NCI-H774 (cell line): Measurements from ENCODE around the gene NTN5.
"Not testable (repeated sequence)": the region's sequence is repeated elsewhere in the genome, so short reads cannot be mapped to it uniquely, and the experiment has no call there.

Source experiments
- DNase-seq: peaks from one replicate; lab custom pipeline; 2025; lab: John Stamatoyannopoulos, UW

Gene NTN5

DNA sequence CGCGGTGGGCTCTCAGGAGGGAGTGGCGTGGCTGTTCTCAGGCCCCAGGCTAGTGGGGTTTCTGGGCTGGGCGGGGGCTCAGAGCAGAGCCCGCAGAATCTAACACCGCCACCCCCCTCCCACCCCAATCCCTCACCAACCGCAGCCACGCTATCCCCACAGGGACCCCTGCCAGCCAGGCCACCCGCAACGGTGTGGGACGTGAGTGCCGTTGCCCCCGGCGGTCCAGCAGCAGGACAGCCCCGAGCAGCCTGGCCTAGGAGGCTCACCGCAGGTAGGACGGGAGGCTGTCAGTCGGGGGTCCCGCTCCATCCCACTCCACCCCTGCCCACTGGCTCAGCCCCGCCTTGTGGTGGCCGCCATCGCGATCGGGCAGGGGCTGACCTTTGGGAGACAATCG is at the start of gene NTN5:
NTN5 (minus strand) TSS at position 24 of the 400 bp plus-strand sequence. CDS start 2,031 bp downstream, outside the sequence.
- no peak for DNase-seq

- DNase-seq = no peak
These were observed 49.4 kb upstream of the NTN5 start for GRCh38 chr19:48722196-48722708.

GRCh38 chr19:48720613-48721296 is 47.9 kb upstream of the NTN5 start:
- DNase-seq = peak; percentile 97

GRCh38 chr19:48720251-48720612 is 47.4 kb upstream of the NTN5 start:
- DNase-seq = no peak

GRCh38 chr19:48719263-48720171 is 46.7 kb upstream of the NTN5 start, which contains the start of gene MAMSTR:
Gene MAMSTR, minus strand, starts transcription at chr19:48719725. Its CDS starts 694 bp downstream, at chr19:48719031.
- DNase-seq = no peak

DNA sequence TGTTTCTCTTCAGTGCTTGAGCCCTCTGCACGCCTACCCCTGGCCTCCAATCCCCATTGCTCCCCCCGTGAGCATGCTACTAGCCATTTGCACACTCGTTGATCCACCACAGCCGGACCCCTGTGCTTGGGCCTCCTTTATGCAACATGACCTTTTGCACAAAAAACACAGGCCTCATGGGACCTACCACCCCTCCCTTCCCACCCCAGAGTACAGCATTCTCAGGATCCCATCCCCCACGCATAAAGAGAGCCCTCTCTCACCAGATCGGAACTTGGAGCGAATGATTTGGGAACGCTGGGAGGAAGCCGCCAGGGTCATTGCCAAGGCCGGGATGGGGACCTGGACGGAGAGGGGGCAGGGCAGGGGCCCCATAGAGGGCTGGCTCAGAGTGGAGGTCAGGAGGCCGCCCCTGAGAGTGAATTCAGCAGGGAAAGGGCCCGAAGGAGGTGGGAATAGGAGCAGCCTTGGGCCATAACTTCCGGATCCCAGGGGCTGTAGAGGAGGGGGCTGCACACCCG is 46.0 kb upstream of the NTN5 start:
- no peak for DNase-seq

DNA sequence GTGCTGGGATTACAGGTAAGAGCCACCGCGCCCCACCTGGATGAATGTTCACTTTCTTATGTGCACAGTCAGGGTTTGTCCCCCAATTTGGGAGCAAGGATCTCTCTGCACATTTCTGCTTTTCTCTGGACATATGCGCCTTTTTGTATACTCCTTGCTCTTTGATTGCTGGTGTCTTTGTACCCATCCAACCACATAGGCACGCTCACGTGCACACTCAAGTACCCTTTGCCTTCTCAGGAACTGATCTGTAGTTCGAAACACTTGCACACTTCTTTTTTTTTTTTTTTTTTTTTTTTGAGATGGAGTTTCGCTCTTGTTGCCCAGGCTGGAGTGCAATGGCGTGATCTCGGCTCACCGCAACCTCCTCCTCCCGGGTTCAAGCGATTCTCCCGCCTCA is 45.3 kb upstream of the NTN5 start:
- not testable (repeated sequence) for DNase-seq

DNA sequence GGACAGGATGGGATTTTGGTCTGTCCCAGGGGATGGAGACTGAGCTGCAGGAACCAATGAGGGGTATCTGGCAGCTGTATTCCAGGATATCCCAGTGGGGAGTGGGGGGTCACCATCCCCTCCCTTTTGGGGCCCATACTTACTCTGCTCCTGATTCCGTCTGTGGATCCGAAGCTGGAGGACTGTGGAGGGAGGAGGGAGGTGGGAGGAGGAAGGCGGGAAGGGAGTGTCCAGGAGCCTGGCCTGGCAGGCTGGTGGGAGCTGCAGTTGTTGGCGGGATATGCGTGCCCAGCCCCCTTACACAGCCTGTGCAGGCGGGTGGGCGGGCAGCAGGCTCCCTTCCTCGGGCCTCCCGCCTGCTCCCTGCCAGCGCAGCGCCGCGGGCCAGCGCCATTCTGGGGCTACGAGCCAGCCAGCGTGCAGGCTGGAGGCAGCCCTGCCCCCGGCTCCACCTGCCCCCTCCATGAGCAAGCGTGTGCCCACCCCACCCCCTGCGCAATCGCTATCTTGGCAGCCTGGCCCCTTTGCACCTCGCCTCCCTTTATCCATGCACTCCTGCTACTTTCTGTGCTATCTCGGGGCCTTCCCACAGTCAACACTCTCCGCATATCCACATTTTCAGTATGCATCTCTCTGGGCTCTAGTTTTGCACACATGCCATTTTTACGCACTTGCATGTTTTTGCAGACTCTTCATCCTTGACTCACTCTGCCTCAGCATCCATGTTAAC is 43.9 kb upstream of the NTN5 start:
- DNase-seq = peak; percentile 11

DNA sequence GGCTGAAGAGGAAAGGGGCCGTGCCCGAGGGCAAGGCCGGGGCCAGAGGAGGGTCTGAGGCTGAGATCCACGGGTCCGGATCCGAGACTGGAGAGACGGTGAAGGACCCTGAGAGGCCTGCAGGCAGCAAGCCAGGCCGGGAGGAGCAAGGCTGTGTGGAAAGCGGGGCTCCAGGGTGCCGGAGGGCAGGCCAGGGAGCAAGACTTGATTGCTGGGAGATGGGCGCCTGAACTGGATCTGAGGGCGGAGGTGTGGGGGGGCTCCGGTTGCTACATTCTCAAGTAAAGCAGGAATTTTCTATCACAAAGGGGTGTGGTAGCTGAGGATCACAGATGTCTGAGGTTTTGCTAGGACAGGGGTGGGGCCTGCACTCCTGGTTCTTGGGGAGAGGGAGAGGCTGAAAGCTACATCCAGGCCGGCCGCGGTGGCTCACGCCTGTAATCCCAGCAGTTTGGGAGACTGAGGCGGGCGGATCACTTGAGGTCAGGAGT is 42.9 kb upstream of the NTN5 start:
- no peak for DNase-seq

- DNase-seq = no peak
These were observed 42.2 kb upstream of the NTN5 start for GRCh38 chr19:48714759-48715675.

GRCh38 chr19:48713864-48714755 is 41.3 kb upstream of the NTN5 start:
- peak; percentile 99 for DNase-seq

DNA sequence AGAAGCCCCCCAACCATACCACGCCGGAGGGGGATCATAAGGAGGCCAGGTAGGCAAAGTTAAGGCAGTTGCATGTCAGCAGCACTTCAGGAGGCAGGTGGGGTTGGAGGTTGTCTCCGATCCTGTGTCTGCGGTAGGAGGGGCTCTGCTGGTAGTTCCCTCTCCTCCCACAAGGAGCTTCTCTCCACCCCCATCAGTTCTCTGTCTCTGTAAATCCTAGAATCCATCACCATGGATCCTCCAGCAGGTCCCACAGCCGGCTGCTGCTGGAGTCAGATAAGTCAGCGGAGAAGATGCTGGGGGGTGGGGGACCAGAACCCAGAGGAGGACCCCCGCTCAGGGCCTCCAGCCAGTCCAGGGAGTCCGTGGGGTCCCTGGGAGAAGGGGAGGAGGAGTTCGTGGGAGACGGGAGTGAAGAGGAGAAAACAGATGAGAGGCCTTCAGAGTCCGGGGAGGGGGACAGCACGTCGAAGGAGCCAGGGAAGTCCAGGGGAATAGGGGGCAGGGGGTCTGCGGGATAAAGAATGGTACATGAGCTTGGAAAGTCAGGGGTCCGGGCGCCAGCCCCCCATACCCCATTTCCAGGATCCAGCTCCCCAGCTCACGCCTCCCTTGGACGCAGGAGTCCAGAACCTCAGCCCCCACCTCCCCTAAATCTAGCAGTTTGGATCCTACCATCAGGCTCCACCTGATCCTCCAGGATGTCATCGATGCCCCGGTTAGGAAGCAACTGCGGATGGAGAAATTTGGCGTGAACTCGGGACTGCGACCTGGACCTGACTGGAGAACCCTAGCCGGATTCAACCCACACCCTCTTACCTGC is 40.4 kb upstream of the NTN5 start:
- DNase-seq = peak; percentile 45

DNA sequence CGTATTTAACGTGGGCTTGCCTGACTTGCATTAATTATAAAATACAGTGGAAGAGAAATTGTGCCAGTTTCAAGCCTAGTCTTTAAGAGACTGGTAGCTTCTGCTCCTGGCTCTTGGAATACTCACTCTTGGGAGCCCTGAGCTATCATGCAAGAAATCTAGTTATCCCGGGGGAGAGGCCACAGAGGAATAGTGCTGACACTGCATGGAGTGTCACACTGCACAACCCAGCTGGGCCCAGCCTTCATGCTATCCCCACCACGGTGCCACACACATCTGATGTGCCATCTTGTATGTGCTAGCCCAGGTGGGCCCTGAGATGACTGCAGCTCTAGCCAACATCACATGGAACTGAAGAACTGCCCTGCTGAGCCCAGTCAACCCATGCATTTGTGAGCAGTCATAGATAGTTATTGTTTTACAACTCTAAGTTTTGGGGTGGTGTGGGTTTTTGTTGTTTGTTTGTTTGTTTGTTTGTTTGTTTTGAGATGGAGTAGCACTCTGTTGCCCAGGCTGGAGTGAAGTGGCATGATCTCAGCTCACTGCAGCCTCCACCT is 38.4 kb upstream of the NTN5 start:
- DNase-seq = no peak

DNA sequence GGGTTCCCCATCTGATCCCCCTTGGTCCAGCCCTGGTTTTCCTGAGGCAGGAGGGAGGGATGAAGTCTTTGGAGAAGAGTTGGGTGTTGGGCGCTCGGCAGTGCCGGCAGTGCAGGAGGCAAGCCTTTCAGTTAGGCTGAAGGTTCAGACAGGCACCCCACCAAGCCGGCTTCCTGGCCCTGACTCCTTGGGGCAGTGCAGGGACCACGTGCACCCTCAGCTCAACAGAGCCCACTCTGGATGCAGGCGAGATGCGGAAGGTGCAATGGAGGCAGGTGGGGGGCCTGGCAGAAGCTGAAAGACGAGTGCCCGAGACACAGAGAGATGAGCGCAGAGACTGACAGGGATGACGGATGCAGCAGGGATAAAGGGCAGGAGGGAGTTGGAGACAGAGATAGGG is 35.7 kb upstream of the NTN5 start:
- DNase-seq = no peak

GRCh38 chr19:48705431-48705830 is 32.6 kb upstream of the NTN5 start:
- no peak for DNase-seq

GRCh38 chr19:48703316-48703715 is 30.5 kb upstream of the NTN5 start:
- DNase-seq = no peak

GRCh38 chr19:48702701-48703100 is 29.9 kb upstream of the NTN5 start:
- no peak for DNase-seq

GRCh38 chr19:48698046-48698445 is 25.2 kb upstream of the NTN5 start:
- no peak for DNase-seq
